Activated T-cell treated with anti-CD3 and anti-CD28 coated beads for 48 hours (primary cell): ENCODE data around the gene VSIG8.

Experiments used
- DNase-seq: peaks from one replicate; pipeline ENCODE4 v3.0.0-alpha.2; 2020; ENCODE audit warnings: low read depth

VSIG8 gene

DNA sequence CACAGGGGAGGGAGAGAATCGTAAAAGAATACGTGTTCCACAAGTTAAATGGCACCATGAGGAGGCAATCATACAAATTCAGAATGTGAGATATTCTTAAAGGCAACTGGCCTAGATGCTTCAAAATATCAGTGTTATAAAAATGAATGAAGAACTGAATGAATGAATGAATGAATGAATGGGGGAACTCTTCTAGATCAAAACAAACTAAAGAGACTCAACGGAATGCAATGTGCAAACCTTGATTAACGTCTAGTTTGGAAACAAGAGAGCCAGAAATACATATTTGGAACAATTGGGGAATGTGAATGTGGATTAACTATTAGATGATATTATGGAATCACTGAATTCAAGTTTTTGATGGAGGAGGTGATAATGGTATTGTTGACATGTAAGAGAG, 20.7 kb upstream of the VSIG8 start:
- no peak for DNase-seq

DNA sequence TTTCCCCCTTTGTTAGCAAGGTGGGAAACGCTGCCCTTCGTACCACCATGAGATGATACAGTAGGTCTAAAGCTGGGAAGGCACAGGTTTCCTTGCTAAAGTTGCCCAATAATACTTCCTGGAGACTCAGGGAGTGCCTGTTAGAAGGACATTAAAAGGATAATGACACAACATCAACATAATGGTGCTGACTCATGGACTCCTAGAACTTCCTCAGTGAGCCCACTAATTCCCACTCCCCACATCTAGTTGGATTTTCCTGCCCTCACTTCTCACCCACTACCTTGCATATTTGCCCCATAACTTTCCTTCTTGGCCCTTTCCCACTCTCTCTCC, 20.0 kb upstream of the VSIG8 start:
- DNase-seq = no peak

GRCh38 chr1:159881622-159882526, 19.4 kb upstream of the VSIG8 start:
- no peak for DNase-seq

- no peak for DNase-seq
Measured at GRCh38 chr1:159880430-159880829, 18.0 kb upstream of the VSIG8 start.

- DNase-seq = no peak
Measured at GRCh38 chr1:159879977-159880376, 17.5 kb upstream of the VSIG8 start.

DNA sequence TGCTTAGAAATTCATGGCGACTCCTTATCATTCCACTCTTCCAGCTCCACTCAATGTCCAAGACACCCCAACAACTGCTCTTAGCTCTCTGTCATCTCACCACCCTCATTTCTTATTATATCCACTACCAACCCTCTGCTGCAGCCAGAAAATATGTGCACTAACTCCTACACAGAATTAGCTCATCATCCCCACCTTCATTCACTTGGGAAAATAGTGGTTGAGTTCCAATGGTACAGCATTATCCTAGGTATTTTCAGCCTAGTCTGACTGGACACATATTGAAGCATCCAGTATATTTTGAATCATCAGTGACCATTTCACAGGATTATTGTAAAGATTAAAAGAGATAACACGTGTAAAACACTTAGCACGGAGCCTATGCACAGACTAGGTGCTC, 16.7 kb upstream of the VSIG8 start:
- DNase-seq = no peak

- DNase-seq = no peak
Measured at GRCh38 chr1:159877695-159878444, 15.4 kb upstream of the VSIG8 start.

GRCh38 chr1:159873530-159874143, 11.2 kb upstream of the VSIG8 start:
- no peak for DNase-seq

GRCh38 chr1:159872891-159873290, 10.4 kb upstream of the VSIG8 start:
- no peak for DNase-seq

DNA sequence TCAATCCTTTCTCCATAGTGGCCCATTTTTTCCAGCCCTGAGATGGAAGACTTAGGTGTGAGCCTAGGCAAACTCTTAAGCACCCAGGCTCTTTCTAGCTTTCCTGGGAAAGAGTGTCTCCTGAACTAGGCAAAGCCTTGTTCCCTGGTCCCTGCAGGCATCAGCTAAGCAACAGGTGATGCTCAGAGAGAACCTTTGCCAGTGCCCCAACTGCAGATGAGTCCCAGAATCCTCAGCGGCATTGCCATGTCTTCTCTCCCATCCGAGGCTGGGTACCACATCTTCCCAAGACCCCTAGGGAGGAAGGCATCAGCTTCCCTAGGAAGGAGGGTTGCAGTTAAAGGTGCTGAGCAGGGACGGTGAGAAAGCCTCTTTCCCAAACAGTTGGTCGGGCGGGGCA, 8.2 kb upstream of the VSIG8 start:
- DNase-seq = no peak

DNA sequence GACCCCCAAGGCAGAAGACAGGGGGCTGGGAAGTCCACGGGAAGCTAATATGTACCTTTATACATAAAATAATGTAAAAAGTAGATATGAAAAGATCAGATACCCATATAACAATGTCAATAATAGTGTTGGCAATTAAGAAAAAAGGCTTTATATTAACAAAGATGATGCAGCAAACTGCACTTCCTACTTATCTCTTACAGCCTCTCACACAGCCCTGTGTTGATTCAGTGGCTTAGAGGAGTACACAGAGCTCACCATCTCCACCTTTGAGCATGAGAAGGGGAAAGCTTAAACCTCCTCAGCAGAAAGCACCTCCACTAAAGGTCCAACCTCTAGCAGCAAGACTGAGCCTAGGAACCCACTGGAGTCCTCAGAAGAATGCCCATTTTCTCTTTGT, 7.2 kb upstream of the VSIG8 start:
- DNase-seq = no peak

DNA sequence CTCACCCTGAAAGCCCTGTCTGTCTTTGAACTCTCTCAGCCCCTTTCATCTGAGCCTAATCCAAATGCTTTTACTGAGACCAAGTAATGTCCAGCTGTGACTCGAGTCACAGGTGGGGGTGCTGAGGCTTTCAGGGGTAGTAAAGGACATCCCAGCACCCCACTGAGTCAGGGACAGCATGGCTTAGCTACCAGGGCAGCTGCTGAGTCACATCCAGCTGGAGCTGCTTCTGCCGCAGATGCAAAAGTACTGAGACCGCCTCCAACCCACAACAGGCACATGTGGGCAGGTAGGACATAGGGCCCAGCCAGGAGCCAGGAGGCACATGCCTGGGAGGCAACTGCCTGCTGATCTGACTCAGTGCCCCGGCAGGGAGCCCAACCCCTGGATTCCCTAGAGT, 6.7 kb upstream of the VSIG8 start:
- peak; percentile 15 for DNase-seq

DNA sequence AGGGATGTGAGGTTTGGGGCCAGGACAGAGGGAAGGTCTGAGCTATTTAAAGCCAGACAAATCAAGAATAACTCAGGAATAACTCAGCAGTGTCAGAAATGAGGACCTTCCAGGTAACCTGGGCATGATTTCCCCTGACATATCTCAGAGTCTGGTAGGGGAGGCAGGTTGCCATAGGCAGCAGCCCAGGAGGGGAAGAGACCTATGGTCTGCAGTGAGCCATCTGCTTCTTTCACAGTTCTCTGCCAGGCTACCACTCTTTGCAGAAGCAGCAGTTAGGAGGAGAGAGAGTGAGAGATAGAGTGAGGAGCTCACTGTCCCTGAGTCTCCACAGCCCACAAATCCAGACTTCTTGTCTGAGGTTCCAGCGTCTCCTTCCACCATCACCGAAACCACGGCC, 6.3 kb upstream of the VSIG8 start:
- no peak for DNase-seq

GRCh38 chr1:159867664-159868026, 5.2 kb upstream of the VSIG8 start:
- no peak for DNase-seq

- DNase-seq = no peak
Measured at GRCh38 chr1:159866905-159867663, 4.6 kb upstream of the VSIG8 start.

DNA sequence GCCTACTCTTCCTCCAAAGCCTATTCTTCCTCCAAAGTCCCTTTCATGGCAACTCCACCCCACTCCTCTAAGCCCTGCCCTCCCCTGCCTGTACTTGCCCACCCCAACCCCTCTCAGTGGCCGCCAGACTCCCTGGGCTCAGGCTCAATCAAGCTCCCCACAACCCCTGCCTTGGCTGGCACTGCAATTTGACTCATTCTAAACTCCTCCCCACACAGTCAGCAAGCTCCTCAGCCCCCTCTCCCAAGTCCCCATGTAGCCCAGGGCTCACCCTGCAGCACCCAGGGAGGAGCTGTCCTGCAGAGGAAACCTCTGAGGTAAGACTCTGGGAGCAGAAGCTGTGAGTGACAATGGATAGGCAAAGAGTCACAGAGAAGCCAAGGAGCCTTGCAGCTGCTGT, 3.6 kb upstream of the VSIG8 start:
- no peak for DNase-seq

- DNase-seq = no peak
Measured at GRCh38 chr1:159864262-159864661, 1.8 kb upstream of the VSIG8 start.

DNA sequence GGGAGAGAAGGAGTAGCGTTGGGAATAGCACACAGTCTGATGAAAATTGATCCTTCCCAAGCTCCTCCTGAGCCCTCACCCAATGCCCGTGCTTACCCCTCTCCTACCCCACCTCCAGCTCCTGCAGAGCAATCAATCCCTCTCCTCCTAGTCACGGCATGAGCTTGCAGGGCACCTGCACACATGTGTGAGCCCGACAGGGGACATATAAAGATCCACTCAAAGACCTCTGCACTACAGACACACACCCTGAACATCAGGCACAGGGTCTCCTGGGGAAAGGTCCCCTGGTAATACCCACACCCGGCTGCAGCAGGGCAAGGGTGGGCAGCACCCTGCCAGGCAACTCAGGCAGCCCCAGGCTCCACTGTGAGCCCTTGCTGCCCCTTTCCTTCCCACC, 426 bp downstream of the VSIG8 start:
- DNase-seq = no peak

DNA sequence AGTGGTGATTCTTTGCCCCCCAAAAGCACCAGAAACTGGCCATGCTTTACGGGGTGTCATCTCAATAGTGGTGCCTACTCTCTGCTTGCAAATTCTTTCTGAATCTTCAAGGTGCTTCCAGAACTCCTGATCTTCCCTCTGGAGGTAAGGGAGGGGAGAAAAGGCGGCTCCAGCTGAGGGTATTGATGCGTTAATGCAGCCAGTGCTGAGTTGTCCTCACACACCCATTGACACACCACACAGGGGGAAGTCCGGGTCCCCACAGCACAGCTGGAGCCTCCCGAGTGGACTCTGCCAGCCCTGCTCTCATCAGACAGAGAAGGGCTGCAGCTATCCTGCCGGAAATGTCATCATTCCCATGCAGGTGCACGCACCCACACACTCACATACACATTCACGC, 1.2 kb downstream of the VSIG8 start:
- DNase-seq = no peak

GRCh38 chr1:159860456-159860855, 2.0 kb downstream of the VSIG8 start:
- no peak for DNase-seq

GRCh38 chr1:159859767-159860322, 2.6 kb downstream of the VSIG8 start:
- no peak for DNase-seq

DNA sequence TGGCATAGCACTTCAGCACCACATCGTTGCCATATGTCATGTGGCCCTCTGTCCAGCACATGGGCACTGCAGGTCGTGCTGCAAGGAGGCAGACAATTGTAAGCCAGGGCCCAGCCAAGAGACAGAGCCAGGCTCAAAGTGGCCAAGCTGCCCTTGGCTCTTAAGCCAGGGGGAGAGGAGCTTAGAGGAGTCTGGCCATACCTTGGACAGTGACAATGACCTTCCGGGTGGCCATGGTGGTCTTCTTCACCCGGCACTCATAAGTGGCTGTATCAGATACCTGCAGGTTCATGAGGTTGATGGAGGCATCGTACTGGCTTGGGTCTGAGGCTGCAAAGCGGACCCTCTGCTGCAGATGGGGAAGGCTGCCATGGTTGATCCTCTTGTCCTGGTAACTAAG, 4.6 kb downstream of the VSIG8 start:
- DNase-seq = no peak
